ENCODE measurements around the gene DNAJC8.

Gene DNAJC8

GRCh38 chr1:28266920-28267322 lies 34.1 kb upstream of the DNAJC8 start:
- no peak for TF ChIP-seq TAF1 (IDR thresholded peaks at IDR 0.05; ENCODE audit: borderline replicate concordance, low read depth, low read length)
- no peak for TF ChIP-seq POLR2AphosphoS5 (IDR thresholded peaks at IDR 0.05; ENCODE audit: low read depth, low read length)
- TF ChIP-seq POLR2A (IDR thresholded peaks at IDR 0.05; ENCODE audit: low read depth, low read length): no peak
- DNase-seq (ENCODE audit: insufficient read length): no peak
- no peak for FAIRE-seq

DNA sequence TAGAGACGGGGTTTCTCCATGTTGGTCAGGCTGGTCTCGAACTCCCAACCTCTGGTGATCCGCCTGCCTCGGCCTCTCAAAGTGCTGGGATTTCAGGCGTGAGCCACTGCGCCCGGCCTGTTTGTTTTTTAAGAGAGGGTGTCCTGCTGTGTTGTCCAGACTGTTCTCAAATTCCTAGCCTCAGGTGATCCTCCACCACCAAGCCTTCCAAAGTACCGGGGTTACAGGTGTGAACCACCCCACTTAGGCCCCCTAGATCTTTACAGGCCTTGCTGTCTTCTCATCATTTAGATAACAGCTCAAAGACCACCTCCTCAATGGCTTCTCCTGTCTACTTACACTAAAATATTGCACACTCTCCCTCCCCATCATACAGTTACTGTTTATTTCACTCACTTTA lies 32.7 kb upstream of the DNAJC8 start:
- no peak for FAIRE-seq
- no peak for DNase-seq (ENCODE audit: insufficient read length)
- TF ChIP-seq TAF1 (IDR thresholded peaks at IDR 0.05; ENCODE audit: borderline replicate concordance, low read depth, low read length) (no peak), POLR2A (IDR thresholded peaks at IDR 0.05; ENCODE audit: low read depth, low read length) (no peak), POLR2AphosphoS5 (IDR thresholded peaks at IDR 0.05; ENCODE audit: low read depth, low read length) (no peak)

GRCh38 chr1:28264897-28265296 lies 32.1 kb upstream of the DNAJC8 start:
- TF ChIP-seq POLR2A (IDR thresholded peaks at IDR 0.05; ENCODE audit: low read depth, low read length): no peak
- no peak for FAIRE-seq
- DNase-seq (ENCODE audit: insufficient read length): no peak

DNA sequence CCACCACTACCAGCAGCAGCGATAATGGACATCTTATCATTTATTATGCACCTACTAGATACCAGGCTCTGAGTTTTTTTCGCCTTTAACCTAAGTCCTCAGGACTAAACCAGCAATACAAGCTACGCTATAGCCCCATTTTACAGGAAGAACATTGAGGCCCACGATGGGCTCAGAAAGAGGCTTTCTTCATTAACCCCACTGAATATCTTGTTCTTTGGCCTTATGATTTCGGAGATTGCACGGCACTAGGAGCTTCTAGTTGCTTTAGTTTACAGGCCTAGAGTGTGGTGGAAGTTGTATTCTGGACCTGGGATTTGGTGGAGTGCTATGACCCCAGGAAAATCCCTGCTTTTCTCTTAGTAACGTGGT lies 28.0 kb upstream of the DNAJC8 start:
- no peak for TF ChIP-seq POLR2A (IDR thresholded peaks at IDR 0.05; ENCODE audit: low read depth, low read length)
- TF ChIP-seq TAF1 (IDR thresholded peaks at IDR 0.05; ENCODE audit: borderline replicate concordance, low read depth, low read length): no peak
- no peak for TF ChIP-seq POLR2AphosphoS5 (IDR thresholded peaks at IDR 0.05; ENCODE audit: low read depth, low read length)
- no peak for FAIRE-seq

DNA sequence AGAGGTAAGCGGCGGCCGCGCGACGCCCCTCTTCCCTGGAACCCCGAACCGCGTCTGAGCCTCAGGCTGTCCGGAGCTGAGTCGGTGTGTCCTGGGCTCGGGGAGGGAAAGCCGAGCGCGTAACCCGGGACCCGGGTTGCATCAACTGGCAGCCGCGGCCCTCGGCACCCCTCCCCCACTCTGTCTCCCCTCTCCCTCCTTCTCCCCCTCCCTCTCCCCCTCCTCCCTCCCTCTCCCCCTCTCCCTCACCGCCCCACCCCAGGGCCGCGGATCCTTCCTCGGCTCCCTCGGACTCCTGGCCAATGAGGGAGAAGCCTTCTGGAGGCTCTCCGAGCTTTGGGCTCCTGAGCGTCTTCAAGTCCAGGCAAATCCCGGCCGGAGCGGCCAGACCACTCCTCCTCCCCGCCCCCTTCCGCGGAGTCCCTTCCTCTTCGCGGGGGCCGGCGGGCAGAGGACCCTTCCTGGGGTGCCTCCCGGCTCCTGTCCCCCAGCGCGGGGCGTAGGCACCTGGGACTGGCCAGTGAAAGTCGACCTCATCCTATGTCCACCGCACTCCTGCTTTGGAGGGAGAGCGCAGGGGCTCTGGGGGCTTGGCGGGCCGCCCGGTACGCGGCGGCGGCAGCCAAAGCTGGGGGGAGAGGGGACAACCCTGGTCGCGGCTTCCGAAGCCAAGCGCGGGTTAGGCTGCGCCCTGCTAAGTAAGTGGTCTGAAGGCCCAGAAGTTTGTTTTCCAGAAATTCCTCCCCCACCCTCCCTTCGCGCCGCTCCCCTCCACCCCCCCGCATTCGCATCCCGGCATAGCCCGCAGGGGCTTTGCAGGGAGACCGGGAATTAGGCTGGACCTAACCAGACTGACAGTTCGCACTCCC lies 27.3 kb upstream of the DNAJC8 start:
- TF ChIP-seq TAF1 (IDR thresholded peaks at IDR 0.05; ENCODE audit: borderline replicate concordance, low read depth, low read length) (no peak), POLR2A (IDR thresholded peaks at IDR 0.05; ENCODE audit: low read depth, low read length) (no peak), POLR2AphosphoS5 (IDR thresholded peaks at IDR 0.05; ENCODE audit: low read depth, low read length) (no peak)
- FAIRE-seq (no peak), DNase-seq (ENCODE audit: insufficient read length) (no peak)

More for the DNA sequence above, 28.0 kb upstream of the DNAJC8 start:
- no peak for DNase-seq (ENCODE audit: insufficient read length)

GRCh38 chr1:28259252-28259933 lies 26.6 kb upstream of the DNAJC8 start, which contains the start of gene SESN2:
Gene SESN2, plus strand, starts transcription at chr1:28259518. Its CDS starts 330 bp downstream, at chr1:28259848.
- FAIRE-seq (peak; percentile 93), DNase-seq (ENCODE audit: insufficient read length) (peak; percentile 95)

GRCh38 chr1:28258628-28259251 lies 25.9 kb upstream of the DNAJC8 start:
- DNase-seq (ENCODE audit: insufficient read length): no peak
- no peak for TF ChIP-seq POLR2AphosphoS5 (IDR thresholded peaks at IDR 0.05; ENCODE audit: low read depth, low read length)
- TF ChIP-seq TAF1 (IDR thresholded peaks at IDR 0.05; ENCODE audit: borderline replicate concordance, low read depth, low read length): no peak
- TF ChIP-seq POLR2A (IDR thresholded peaks at IDR 0.05; ENCODE audit: low read depth, low read length): no peak

More at GRCh38 chr1:28259252-28259933, 26.6 kb upstream of the DNAJC8 start, which contains the start of gene SESN2:
- peak; percentile 92 for TF ChIP-seq POLR2AphosphoS5 (IDR thresholded peaks at IDR 0.05; ENCODE audit: low read depth, low read length)
- peak; percentile 88 for TF ChIP-seq TAF1 (IDR thresholded peaks at IDR 0.05; ENCODE audit: borderline replicate concordance, low read depth, low read length)
- TF ChIP-seq POLR2A (IDR thresholded peaks at IDR 0.05; ENCODE audit: low read depth, low read length): peak; percentile 96

DNA sequence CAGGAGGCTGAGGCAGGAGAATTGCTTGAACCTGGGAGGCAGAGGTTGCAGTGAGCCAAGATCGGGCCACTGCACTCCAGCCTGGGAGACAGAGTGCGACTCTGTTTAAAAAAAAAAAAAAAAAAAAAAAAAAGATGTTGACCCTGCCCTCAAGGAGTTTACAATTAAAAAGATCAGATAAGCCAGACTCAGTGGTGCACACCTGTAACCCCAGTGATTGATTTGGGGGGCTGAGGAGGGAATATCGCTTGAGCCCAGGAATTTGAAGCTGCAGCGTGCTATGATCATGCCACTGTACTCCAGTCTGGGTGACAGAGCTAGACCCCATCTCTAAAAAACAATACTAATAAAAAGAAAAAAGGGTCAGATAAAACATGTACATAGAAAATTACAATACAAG lies 24.9 kb upstream of the DNAJC8 start:
- FAIRE-seq (no peak), DNase-seq (ENCODE audit: insufficient read length) (no peak)
- TF ChIP-seq POLR2A (IDR thresholded peaks at IDR 0.05; ENCODE audit: low read depth, low read length) (no peak), TAF1 (IDR thresholded peaks at IDR 0.05; ENCODE audit: borderline replicate concordance, low read depth, low read length) (no peak), POLR2AphosphoS5 (IDR thresholded peaks at IDR 0.05; ENCODE audit: low read depth, low read length) (no peak)

More at GRCh38 chr1:28258628-28259251, 25.9 kb upstream of the DNAJC8 start:
- no peak for FAIRE-seq

DNA sequence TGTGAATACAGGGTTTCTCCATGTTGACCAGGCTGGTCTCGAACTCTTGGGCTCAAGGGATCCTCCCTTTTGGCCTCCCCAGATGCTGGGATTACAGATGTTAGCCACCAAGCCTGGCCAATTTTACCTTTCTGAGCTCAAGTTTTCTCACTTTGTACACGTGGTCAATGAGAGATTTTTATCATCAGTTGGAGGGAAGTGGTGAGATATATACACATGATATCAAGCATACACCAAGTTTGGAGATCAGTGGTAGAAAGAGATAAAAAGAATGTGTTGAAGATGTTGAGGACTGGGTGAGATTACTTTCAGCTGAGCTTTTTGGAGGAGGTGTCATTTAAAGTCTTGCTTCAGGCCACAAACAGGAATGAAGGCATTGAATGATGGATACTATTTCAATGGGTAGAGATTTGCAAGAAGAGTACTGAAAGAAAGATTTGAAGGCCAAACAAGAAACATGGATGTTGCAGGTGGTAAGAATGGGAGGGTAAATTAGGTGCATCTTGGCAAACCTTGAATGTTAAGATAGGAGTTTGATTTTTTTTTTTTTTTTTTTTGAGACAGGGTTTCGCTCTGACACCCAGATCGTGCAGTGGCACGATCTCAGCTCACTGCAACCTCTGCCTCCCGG lies 23.5 kb upstream of the DNAJC8 start:
- TF ChIP-seq POLR2AphosphoS5 (IDR thresholded peaks at IDR 0.05; ENCODE audit: low read depth, low read length) (no peak), POLR2A (IDR thresholded peaks at IDR 0.05; ENCODE audit: low read depth, low read length) (no peak), TAF1 (IDR thresholded peaks at IDR 0.05; ENCODE audit: borderline replicate concordance, low read depth, low read length) (no peak)
- DNase-seq (ENCODE audit: insufficient read length): no peak
- no peak for FAIRE-seq

DNA sequence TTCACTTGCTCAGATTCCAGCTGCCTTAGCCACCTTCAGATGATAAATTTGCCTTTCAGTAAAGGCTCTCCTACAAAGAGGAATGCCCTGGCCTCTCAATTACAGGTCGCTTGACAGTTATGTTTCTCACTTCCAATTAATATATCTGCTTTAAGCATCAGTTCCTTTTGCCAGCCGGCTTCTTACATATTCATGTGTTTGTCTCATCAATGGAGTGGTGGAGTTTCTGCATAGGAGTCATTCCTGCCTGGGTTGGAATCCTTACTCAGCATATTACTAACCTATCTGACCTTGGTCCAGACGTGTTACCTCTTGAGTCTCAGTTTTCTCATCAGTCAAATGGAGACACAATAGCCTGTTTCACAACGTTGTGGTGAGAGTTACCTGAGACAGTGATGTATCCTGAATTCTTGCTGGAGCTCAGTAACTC lies 17.1 kb upstream of the DNAJC8 start:
- TF ChIP-seq POLR2AphosphoS5 (IDR thresholded peaks at IDR 0.05; ENCODE audit: low read depth, low read length) (no peak), POLR2A (IDR thresholded peaks at IDR 0.05; ENCODE audit: low read depth, low read length) (no peak), TAF1 (IDR thresholded peaks at IDR 0.05; ENCODE audit: borderline replicate concordance, low read depth, low read length) (no peak)
- FAIRE-seq (no peak), DNase-seq (ENCODE audit: insufficient read length) (no peak)

Measured in GM12892 (cell line).